Ectodermal cell (in vitro differentiated cells): ENCODE measurements around the gene FADS6.

ENCODE experiments used
- H3K27ac ChIP-seq: 2 replicates; pipeline ENCODE4 v1.7.0; 2013; ENCODE audit warnings: mild to moderate bottlenecking, low read depth, low read length; ENCODE audit not compliant: insufficient read depth, poor library complexity, severe bottlenecking
- H3K27me3 ChIP-seq: 2 replicates; pipeline ENCODE4 v1.7.0; 2013; ENCODE audit warnings: mild to moderate bottlenecking, low read length; ENCODE audit not compliant: insufficient read depth, control insufficient read depth, poor library complexity, severe bottlenecking
- H3K36me3 ChIP-seq: one replicate; pipeline ENCODE4 v1.7.0; 2013; ENCODE audit warnings: low read length; ENCODE audit not compliant: control insufficient read depth, insufficient read depth
- H3K4me1 ChIP-seq: one replicate; pipeline ENCODE4 v1.7.0; 2013; ENCODE audit warnings: low read length; ENCODE audit not compliant: control insufficient read depth, insufficient read depth
- H3K4me3 ChIP-seq: 2 replicates; pipeline ENCODE4 v1.7.0; 2013; ENCODE audit warnings: low read depth, low read length, control low read depth; ENCODE audit not compliant: insufficient read depth
- H3K9me3 ChIP-seq: 2 replicates; pipeline ENCODE4 v1.7.0; 2013; ENCODE audit warnings: mild to moderate bottlenecking, low read length, moderate library complexity; ENCODE audit not compliant: control insufficient read depth
- WGBS, 2 experiments: methylation state at CpG; one replicate each; pipeline ENCODE4 v1.1.7; 2013; ENCODE audit warnings: missing lambda C conversion rate in 2 of 2; 5-methylcytosine and 5-hydroxymethylcytosine counted together

FADS6 gene

DNA sequence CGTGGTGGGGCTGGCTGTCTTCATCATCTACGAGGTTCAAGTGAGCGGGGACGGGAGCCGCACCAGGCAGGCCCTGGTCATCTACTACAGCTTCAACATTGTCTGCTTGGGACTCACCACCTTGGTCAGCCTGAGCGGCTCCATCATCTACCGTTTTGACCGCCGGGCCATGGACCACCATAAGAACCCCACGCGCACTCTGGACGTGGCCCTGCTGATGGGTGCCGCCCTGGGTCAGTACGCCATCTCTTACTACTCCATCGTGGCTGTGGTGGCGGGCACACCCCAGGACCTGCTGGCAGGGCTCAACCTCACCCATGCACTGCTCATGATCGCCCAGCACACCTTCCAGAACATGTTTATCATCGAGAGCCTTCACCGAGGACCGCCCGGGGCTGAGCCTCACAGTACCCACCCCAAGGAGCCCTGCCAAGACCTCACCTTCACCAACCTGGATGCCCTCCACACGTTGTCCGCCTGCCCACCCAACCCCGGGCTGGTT lies 37.2 kb upstream of the FADS6 start:
- Histone ChIP-seq H3K4me1 (no peaks in the 10 kb centered on the region), H3K27ac (no peak overlapping the region), H3K4me3 (no peak overlapping the region), H3K9me3 (no peaks in the 10 kb centered on the region), H3K27me3 (peaks cover 70% of the 10 kb centered on the region), H3K36me3 (no peaks in the 10 kb centered on the region)
- 94% methylated on average over 24 of the region's 24 CpGs for WGBS, 2 experiments

DNA sequence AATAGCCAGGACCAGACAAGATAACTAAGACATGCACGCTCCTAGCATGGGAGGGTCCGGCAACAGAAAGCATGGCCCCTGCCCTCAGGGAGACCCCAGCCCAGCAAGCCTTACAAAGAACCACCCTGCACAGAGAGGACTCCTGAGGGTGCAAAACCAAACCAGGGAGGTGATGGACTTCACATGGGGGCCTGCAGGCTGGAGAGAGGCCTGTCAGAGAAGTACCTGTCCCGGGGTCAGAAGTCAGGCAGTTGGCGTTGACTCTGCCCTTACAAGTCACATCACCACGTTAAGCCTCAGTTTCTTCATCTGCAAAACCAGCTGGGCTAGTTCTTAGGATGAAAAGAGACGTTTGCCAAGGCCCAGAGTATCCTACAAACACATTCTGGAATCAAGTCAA lies 35.4 kb upstream of the FADS6 start:
- 83 to 84% methylated on average over 6 of the region's 6 CpGs for WGBS, 2 experiments
- peaks cover 3% of the 10 kb centered on the region for H3K4me1 ChIP-seq
- no peak overlapping the region for H3K4me3 ChIP-seq

DNA sequence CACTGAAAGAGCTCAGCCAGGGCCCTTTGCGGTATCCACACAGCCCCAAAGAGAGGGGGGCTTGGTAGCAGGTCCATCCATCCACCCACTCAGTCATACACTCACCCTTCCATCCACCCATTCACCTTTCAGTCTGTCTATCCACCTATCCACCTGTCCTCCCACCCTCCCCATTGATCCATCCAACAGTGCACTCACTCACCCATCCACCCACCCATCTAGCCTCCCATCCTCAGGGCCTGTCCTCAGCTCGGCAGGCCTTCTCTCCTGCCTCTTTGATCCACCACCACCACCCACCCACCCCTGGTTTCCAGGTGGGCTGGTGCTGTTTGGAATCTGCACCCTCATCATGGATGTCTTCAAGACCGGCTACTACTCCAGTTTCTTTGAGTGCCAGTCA lies 31.8 kb upstream of the FADS6 start:
- no peak overlapping the region for H3K27ac ChIP-seq
- H3K9me3 ChIP-seq: no peaks in the 10 kb centered on the region
- 81 to 84% methylated on average over 3 of the region's 3 CpGs for WGBS, 2 experiments
- H3K4me1 ChIP-seq: peaks cover 9% of the 10 kb centered on the region
- H3K4me3 ChIP-seq: no peak overlapping the region
- peaks cover 74% of the 10 kb centered on the region for H3K27me3 ChIP-seq
- no peaks in the 10 kb centered on the region for H3K36me3 ChIP-seq

More for the DNA sequence above, 35.4 kb upstream of the FADS6 start:
- no peak overlapping the region for H3K27ac ChIP-seq
- no peaks in the 10 kb centered on the region for H3K9me3 ChIP-seq
- H3K27me3 ChIP-seq: peaks cover 70% of the 10 kb centered on the region
- no peaks in the 10 kb centered on the region for H3K36me3 ChIP-seq

DNA sequence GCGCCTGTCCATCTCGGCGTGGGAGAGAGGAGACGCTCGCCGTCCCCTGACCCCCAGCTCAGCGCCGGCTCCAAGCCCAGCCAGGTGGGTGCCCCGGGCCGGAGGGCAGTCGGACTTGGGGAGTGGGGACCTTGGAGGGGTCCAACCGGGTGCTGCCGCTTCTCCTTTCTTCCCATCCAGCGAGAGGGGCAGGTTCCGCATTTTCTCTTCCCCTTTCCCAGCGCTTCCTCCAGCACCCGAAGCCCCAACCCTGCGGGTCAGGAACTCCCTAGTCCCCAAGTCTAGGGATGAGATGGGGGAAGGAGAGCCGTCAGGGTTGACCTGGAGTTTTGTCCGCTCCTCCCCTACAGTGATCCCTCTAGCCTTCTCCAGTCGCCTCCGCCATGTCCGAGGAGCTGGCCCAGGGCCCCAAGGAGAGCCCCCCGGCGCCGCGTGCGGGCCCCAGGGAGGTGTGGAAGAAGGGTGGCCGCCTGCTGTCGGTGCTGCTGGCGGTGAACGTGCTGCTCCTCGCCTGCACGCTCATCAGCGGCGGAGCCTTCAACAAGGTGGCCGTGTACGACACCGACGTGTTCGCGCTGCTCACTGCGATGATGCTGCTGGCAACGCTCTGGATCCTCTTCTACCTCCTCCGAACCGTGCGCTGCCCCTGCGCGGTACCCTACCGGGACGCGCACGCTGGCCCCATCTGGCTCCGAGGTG lies 31.0 kb upstream of the FADS6 start, which contains the start of gene OTOP2:
Gene OTOP2, plus strand, starts transcription at position 24 of the 699 bp plus-strand sequence. Its CDS starts 360 bp downstream, at position 384.
- H3K4me1 ChIP-seq: peaks cover 9% of the 10 kb centered on the region
- H3K4me3 ChIP-seq: peak within 1 kb of the TSS; percentile 16
- WGBS, 2 experiments: 9 to 10% methylated on average over 54 of the region's 54 CpGs
- H3K27me3 ChIP-seq: peaks cover 74% of the 10 kb centered on the region
- H3K27ac ChIP-seq: no peak within 1 kb of the TSS
- H3K36me3 ChIP-seq: no peaks in the 10 kb centered on the region
- H3K9me3 ChIP-seq: no peaks in the 10 kb centered on the region

DNA sequence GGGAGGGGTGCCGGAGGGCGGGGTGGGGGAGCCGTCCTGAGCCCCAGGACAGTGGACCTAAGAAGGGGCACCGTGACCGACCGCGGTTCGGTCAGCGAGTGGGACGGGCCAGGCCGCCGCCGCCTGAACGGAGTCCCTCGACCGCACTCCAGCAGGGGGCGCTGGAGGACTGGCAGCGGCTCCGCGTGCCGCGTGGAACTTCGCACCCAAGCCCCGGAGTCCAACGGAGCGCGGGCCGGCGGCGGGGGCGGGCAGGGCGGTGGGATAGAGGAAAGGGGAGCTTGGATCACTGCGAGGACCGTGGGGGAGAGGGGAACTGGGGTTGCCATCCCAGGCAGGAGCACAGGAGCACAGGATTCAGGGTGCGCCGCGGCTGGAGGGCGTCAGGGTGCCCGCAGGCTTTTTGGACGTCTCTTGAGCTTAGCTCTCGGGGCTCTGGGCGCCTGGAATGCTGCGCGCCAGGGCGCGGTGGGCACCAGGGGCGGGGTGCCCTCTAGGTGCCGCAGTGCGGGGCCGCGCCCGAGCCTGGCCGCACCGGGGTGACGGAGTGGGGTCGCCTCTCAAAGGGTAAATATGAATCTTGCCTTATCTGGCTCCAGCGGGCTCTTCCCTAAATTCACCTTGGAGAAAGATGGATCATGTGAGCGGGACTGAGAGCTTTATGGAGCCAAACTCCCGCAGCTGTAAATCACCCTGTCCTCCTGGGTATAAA lies 30.3 kb upstream of the FADS6 start:
- H3K4me1 ChIP-seq: peaks cover 9% of the 10 kb centered on the region
- H3K27me3 ChIP-seq: peaks cover 70% of the 10 kb centered on the region
- no peaks in the 10 kb centered on the region for H3K36me3 ChIP-seq
- 7% methylated on average over 59 of the region's 59 CpGs for WGBS, 2 experiments
- peak overlapping the region; percentile 16 for H3K4me3 ChIP-seq
- no peak overlapping the region for H3K27ac ChIP-seq
- H3K9me3 ChIP-seq: no peaks in the 10 kb centered on the region

DNA sequence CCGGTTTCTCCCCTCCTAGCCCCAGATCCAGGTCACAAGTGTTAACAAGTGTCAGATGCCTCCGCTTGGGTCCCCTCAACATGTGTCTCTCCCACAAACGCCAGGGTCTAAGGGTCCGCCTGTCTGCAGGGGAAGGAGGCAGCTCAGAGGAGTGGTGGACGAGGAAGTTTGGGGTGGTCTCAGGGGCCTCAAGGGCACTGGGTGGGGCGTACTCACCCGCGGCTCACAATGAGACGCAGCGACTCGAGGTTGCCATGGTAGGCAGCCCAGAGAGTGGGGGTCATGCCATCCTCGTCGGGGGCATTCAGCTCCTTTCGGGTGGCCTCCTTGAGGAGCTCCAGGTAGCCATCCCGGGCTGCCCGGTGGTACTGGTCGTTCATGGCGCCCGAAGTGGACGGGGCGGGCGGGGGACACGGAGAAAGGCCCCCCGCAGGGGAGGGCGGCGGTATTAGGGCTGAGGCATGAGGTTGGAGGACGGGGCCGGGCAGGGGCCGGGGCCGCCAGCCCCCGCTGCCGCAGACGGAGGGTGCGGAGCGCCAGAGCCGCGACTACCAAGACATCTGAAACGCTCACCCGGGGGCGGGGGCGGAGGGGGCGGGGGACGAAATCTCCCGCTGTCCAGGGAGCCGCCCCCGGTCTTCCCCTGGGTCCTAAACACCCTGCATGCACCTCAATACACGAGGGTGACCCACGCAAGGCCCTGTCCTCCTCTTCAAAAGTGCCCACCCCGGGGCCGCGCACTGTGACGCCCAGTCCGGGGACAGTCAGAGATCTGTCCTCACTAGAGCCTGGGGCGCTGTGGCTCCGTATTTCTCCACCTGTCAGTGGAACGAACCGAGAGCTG lies 29.5 kb upstream of the FADS6 start, which contains the start of gene USH1G:
Gene USH1G, minus strand, starts transcription at position 562 of the 844 bp plus-strand sequence. Its CDS starts 182 bp downstream, at position 380.
- 9 to 10% methylated on average over 57 of the region's 57 CpGs for WGBS, 2 experiments
- Histone ChIP-seq H3K9me3 (no peaks in the 10 kb centered on the region), H3K36me3 (no peaks in the 10 kb centered on the region), H3K27ac (no peak within 1 kb of the TSS), H3K27me3 (peaks cover 63% of the 10 kb centered on the region), H3K4me3 (peak within 1 kb of the TSS; percentile 16), H3K4me1 (peaks cover 9% of the 10 kb centered on the region)

DNA sequence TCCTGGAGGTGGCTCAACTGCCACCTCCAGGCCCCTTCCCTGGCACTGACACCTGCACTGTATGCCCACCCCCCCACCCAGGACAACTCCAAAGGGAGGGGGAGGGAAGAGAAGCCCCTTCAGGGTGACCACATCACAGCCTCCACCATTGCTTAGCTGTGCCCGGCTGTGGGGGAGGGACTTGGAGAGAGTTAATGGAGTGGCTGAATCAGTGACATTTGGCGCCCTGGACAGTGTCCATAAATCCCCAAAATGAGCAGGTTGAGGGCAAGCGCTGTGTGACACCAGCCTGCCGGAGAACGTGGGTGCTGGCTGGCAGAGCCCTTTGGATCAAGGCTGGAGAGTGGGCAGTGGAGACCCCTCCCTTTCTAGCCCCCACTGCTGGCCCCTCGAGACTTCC lies 28.7 kb upstream of the FADS6 start:
- WGBS, 2 experiments: 79 to 81% methylated on average over 6 of the region's 6 CpGs
- H3K36me3 ChIP-seq: no peaks in the 10 kb centered on the region
- peaks cover 9% of the 10 kb centered on the region for H3K4me1 ChIP-seq
- H3K27ac ChIP-seq: no peak overlapping the region
- H3K27me3 ChIP-seq: peaks cover 55% of the 10 kb centered on the region
- H3K9me3 ChIP-seq: no peaks in the 10 kb centered on the region
- no peak overlapping the region for H3K4me3 ChIP-seq

DNA sequence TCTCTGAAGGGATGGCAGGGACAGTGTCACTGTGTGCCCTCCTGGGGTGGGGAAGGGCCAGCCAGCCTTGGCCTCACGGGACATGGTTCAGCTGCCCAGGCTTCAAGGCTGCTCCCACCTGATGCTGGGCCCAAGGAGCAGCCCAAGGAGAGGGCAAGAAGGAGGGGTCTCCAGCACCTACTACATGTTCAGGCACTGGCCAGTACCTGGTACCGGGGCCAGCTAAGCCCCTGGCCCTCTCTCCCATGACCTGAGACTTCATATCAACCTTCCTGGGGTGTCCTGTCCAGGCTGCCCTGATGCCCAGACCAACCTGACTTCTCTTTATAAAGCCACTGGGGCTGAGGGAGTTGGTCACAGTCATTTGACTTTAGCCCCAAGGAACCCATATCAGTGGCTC lies 28.3 kb upstream of the FADS6 start:
- H3K27ac ChIP-seq: no peak overlapping the region
- no peak overlapping the region for H3K4me3 ChIP-seq
- H3K4me1 ChIP-seq: peaks cover 9% of the 10 kb centered on the region
- H3K9me3 ChIP-seq: no peaks in the 10 kb centered on the region
- peaks cover 51% of the 10 kb centered on the region for H3K27me3 ChIP-seq
- WGBS, 2 experiments: 92 to 96% methylated on average over 2 of the region's 2 CpGs
- H3K36me3 ChIP-seq: no peaks in the 10 kb centered on the region

DNA sequence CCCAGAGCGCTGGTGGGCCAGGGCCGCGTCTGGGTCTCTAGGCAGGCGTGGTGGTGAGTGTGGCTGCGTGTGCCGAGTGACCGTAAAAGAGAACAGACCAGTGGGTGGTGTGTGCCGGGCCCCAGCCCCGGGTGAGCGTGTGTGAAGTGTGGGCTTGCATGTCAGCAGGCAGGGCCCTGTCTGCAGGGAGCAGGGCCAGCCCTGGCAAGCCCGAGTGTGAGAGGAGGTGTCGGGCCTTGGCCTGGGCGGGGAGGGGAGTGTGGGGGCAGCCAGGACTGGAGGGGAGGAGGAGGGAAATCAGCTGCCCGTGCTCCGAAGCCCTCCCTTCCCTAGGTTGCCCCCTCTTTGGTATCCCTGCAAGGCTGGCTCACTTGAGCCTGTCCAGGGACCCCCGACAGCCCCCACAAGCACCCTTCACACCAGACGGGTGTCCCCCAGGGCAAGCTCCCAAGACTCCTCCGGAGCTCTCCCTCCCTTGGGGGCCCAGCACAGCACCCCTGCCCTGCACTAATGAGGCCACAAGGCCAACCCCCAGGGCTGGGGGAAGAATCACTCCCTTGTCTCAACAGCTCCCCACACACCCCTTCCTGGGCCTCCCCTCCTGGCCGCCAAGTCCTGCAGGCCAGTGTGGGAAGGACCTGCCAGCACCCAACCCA lies 27.7 kb upstream of the FADS6 start:
- H3K27ac ChIP-seq: no peak overlapping the region
- 77 to 79% methylated on average over 19 of the region's 19 CpGs for WGBS, 2 experiments
- no peak overlapping the region for H3K4me3 ChIP-seq
- no peaks in the 10 kb centered on the region for H3K9me3 ChIP-seq
- H3K36me3 ChIP-seq: no peaks in the 10 kb centered on the region
- peaks cover 45% of the 10 kb centered on the region for H3K27me3 ChIP-seq
- peaks cover 9% of the 10 kb centered on the region for H3K4me1 ChIP-seq
